GM21723 (cell line): ENCODE measurements around the gene CEACAM7.
"Not testable (repeated sequence)": the region's sequence is repeated elsewhere in the genome, so short reads cannot be mapped to it uniquely, and the experiment has no call there.

Source experiments
- ATAC-seq: cut with Tn5 transposase; IDR thresholded peaks from one replicate; pipeline ENCODE4 v1.9.1; 2021; ENCODE audit warnings: mild to moderate bottlenecking, moderate library complexity; ENCODE audit not compliant: unreplicated experiment

CEACAM7 gene

GRCh38 chr19:41657157-41657556 is 30.9 kb downstream of the CEACAM7 start:
- ATAC-seq, result no peak

DNA sequence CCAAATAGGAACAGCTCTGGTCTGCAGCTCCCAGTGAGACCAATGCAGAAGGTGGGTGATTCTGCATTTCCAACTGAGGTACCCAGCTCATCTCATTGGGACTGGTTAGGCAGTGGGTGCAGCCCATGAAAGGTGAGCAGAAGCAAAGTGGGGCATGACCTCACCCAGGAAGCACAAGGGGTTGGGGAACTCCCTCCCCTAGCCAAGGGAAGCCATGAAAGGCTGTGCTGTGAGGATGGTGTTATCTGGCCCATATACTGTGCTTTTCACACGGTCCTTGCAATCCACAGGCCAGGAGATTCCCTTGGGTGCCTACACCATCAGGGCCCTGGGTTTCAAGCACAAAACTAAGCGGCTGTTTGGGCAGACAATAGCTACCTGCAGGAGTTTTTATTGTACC is 31.3 kb downstream of the CEACAM7 start:
- ATAC-seq, result not testable (repeated sequence)

DNA sequence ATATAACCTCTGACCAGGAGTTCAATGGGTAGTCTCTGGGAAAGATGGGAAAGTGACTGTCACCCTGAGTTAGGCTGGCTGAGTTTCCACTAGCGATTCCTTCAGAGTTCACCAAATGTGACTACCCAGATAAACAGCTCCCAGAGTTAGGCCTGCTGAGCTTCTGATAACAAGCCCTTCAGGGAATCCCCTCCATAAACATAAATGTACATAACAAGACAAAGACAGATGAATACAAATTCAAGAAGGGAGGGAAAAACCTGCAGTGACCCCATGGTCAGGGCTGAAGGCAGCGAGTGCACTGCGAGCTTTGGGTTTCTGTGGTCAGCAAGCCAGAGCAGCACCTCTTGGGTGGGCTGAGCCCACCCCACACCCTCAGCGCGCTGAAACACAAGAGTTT is 35.8 kb downstream of the CEACAM7 start:
- ATAC-seq, result no peak

DNA sequence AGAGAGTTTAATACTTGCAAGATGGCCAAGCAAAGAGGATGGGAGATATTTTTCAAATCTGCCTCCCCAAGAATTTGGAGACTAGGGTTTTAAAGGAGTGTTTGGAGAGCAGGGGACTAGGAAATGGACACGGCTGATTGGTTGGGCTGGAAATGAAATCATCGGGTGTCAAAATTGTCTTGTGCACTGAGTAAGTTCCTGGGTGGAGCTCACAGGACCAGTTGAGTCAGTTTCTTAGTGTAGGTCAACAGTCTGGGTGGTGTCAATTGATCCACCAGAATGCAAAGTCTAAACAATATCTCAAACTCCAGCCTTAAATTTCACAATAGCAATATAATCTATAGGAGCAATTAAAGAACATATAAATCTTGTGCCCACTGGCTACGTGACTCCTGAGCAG is 38.2 kb downstream of the CEACAM7 start:
- no peak for ATAC-seq

DNA sequence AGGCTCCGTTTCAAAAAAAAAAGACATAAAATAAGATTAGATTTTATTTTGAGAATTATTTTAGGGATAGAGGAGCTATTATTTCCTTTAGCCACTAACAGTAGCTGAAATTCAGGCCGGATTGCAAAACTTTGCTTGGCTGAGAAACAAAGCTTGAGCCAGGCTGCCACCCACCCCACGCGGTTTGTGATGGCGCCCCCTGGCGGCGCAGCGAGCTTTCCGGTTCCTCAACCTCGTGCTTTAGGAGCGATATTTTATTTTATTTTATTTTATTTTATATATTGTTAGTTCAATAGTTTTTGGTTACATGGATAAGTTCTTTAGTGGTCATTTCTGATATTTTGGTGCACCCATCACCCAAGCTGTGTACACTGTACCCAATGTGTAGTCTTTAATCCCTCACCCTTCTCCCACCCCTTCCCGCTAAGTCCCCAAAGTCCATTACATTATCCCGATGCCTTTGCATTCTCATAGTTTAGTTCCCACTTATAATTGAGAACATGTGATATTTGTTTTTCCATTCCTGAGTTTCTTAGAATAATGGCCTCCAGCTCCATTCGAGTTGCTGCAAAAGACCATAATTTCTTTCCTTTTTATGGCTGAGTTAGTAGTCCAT is 41.4 kb downstream of the CEACAM7 start:
- no peak for ATAC-seq

DNA sequence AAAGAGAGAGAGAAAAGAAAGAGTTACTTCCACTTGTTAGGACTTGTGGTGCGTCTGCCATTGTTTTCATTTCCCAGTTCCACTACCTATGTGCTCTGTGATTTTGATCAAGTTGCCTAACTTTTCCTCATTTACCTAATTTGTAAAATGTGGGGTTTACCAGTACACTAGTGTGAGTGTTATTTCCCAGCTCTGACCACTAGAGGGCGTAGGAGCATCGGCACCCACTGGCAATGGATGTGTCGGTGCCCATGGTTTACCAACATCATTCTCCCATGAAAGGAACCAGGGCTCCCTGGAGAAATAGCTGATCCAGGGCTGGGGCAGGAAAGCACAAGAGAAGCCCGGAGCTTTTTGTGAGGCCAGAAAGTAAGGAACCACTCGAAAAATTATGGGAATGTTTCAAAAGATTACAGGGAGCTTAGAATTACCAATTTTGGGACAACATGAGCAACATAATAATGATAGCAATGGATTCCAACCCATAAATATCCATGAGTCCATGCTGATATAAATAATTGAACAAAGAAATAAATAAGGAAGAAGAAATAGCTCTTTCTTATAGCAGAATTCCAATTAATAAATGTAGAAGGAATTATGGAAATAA is 46.1 kb downstream of the CEACAM7 start:
- no peak for ATAC-seq

DNA sequence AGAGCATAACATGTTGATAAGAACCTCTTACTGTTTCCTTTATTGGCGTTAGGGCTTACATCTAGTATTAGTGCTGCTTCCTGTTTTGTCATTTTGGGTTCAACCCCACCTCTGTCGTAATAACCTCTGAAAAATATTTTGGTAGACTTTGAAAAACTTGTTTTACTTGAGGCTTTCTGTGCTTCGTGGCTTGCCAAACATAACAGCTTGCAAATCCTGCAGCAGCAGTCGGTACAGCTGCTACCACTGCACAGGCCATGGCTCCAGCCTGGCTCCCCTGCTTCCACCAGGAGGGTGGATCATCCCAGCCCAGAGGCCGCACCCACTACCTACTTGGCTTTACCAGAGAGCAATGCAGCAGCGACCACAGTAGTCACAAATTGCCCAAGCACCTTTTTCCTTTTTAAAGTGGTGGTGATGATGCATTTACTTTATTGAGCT is 49.4 kb downstream of the CEACAM7 start:
- no peak for ATAC-seq

GRCh38 chr19:41637484-41637883 is 50.6 kb downstream of the CEACAM7 start:
- ATAC-seq, result no peak

DNA sequence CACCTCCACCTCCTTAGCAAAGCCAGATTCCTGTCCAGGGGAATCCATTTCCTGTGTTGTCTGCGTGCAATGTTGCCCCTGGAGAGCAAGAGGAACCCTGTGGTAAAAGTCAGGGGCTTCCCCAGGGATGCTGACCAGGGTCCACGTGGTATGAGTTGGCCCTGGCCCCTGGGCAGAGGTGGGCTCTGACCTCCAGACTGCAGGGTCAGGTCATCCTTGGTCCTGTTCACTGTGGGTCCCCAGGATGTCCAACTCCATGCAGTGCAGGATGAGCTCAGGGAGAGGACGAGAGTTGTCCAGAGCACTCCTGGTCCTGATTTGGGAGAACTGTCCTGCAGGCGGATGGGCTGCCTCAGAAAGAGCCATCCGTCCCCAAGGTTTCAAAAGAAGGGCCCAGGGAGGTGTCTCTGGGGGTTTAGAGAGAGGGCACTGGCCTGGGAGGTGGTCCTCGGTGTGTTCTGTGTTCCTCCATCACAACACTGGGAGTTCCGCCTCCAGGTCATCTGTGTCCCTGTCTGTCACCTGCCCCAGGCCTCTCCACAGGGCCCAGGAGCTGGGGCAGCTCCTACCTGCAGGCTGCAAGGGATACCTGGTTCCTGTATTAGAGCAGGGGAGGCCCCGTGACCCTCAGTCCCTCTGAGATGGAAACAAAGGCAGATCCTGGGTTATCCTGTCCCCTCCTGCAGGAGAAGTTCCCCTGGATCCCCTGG is 59.9 kb downstream of the CEACAM7 start:
- no peak for ATAC-seq

DNA sequence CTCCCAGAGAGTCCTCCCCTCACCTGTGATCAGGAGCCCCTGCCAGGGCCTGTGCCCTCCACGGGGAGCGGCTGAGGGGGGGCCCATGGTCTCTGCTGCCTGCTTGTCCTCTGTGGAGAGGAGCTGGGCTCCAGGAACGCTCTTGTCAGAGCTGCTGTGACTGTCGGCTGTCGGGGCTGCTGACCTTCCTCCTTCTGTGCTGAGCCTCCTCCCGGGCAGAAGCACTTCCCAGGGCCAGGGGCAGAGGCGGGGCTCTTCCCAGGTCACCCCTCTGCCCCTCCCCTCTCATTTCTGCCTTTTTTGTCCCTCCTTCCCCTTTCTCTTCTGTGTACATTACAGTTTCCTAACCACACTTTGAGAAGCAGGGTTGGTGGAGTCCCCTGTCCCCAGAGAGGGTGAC is 61.2 kb downstream of the CEACAM7 start, which contains the start of gene CEACAM4:
TSS of gene CEACAM4 (minus strand) at position 198 of the 400 bp plus-strand sequence. CDS start at position 87, 111 bp downstream.
- no peak for ATAC-seq

GRCh38 chr19:41626278-41626677 is 61.8 kb downstream of the CEACAM7 start:
- no peak for ATAC-seq

DNA sequence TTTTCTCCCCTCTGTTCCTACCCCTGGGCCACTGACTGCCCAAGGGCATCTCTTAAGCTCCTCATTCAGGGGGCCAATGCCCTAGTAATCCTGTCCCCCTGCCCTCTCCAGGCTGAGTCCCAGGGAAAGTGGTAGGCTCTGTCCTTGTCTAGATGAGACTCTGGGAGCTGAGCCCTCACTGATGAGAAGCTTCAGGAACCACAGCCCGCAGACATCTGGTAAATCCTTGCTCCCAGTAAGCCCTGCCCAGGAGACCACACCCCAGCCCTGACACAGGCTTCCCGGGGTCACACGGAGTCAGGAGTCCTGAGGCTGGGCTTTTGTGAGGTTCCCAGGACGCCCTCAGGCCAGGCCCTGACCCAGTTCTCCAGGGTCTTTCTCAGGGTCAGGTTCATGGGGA is 63.1 kb downstream of the CEACAM7 start:
- no peak for ATAC-seq

DNA sequence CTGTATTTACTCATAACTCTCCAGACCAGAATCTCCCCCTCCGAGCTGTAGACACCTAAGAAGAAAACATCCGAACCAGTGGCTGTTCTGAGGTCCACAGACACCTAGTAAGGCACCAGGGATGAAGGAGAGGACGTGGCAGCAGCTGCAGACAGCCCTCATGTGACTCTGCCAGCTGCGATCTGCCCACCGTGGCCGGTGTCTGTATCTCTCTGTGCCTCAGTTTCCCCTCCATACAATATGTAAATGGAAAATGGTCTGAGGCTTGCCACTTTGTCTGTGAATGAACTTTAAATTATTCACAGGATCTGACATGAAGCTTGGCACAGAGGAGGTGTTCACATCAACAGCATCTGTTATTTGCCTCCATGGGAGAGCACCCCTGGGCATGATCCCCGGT is 63.6 kb downstream of the CEACAM7 start:
- no peak for ATAC-seq

- ATAC-seq, result no peak
Observed at GRCh38 chr19:41623360-41623759, 64.7 kb downstream of the CEACAM7 start.
